K562 (cell line): ENCODE results near the gene CAPN8. TPM values are rescaled to one million over a fixed set of nuclear protein-coding genes. Genes with fewer than 3 reads are reported as not detected.

Experiments
- ADNP ChIP-seq: fragments of 200-800 bp; sonication (Bioruptor generic); IDR thresholded peaks from 2 replicates; pipeline ENCODE4 v1.6.1; 2016; ENCODE audit warnings: missing genetic modification characterization, missing compliant biosample characterization
- ELF2 ChIP-seq: fragments of 250-450 bp; sonication (Bioruptor Pico); IDR thresholded peaks from 2 replicates; pipeline ENCODE4 v1.5.0; 2021; ENCODE audit warnings: mild to moderate bottlenecking
- EP300 ChIP-seq: IDR thresholded peaks from 2 replicates; pipeline ENCODE4 v1.6.1; 2012; ENCODE audit warnings: low read length, improper control_type of control experiment
- GATAD2A ChIP-seq: fragments of 450-650 bp; IDR thresholded peaks from 2 replicates; pipeline ENCODE4 v1.6.1; 2017
- HINFP ChIP-seq: fragments of 450-650 bp; conservative IDR thresholded peaks from 2 replicates; pipeline ENCODE4 v1.6.1; 2016; ENCODE audit warnings: missing genetic modification characterization, low read depth, mild to moderate bottlenecking, control low read depth, missing compliant biosample characterization
- KDM1A ChIP-seq, 2 experiments: fragments of 450-650 bp; IDR thresholded peaks; 2 replicates each; pipeline ENCODE4 v1.6.1; 2016; ENCODE audit warnings: mild to moderate bottlenecking in 2 of 2
- KDM5B ChIP-seq: fragments of 200-600 bp; sonication (generic); IDR thresholded peaks from 2 replicates; pipeline ENCODE4 v1.6.1; 2012; ENCODE audit warnings: low read depth, mild to moderate bottlenecking, moderate library complexity, low read length, control low read depth, inconsistent platforms; ENCODE audit not compliant: insufficient replicate concordance
- RB1 ChIP-seq: fragments of 450-650 bp; IDR thresholded peaks from 2 replicates; pipeline ENCODE4 v1.6.1; 2017; ENCODE audit warnings: low read depth, mild to moderate bottlenecking
- SPI1 ChIP-seq: IDR thresholded peaks from 2 replicates; pipeline ENCODE4 v1.6.1; 2011; ENCODE audit warnings: low read depth, low read length, control low read depth, borderline replicate concordance
- THRB ChIP-seq: fragments of 450-650 bp; formaldehyde crosslinking; conservative IDR thresholded peaks from 2 replicates; pipeline ENCODE4 v1.4.0; 2022; ENCODE audit warnings: mild to moderate bottlenecking, missing genetic modification characterization
- TRIM28 ChIP-seq: fragments of 450-650 bp; IDR thresholded peaks from 2 replicates; pipeline ENCODE4 v1.6.1; 2017
- XRCC3 ChIP-seq: fragments of 450-650 bp; IDR thresholded peaks from 2 replicates; pipeline ENCODE4 v1.6.1; 2017; ENCODE audit warnings: mild to moderate bottlenecking, moderate library complexity
- ZFP30 ChIP-seq: fragments of 250-450 bp; sonication (Bioruptor Pico); IDR thresholded peaks from 2 replicates; pipeline ENCODE4 v1.8.0; 2022; ENCODE audit warnings: moderate library complexity, mild to moderate bottlenecking, inconsistent platforms, borderline replicate concordance
- polyA plus RNA-seq, 8 experiments: library from polyadenylated mRNA; depleted of rRNA in 4 of 8; stranded (reverse) in 5 of 8; unstranded in 3 of 8; fragments of >200 nt; fragmentation: Nextera tagmentation in 2 of 8; fragmentation: Illumina TruSeq in 1 of 8; extraction: Ambion mirVana in 2 of 8; extraction: Trizol in 1 of 8; gene quantifications; 2 replicates each; pipeline versions ENCODE4 v1.2.1 to v1.2.3, GENCODE V29; 2011 to 2014; ENCODE audit warnings: inconsistent platforms in 1 of 8, missing spikeins in 1 of 8
- total RNA-seq, 7 experiments: library from RNA; depleted of rRNA in 6 of 7; stranded (reverse); fragments of >200 nt in 6 of 7; fragmentation: Illumina TruSeq in 2 of 7; extraction: Trizol in 2 of 7; gene quantifications; 2 replicates each; pipeline versions ENCODE4 v1.2.1 to v1.2.3, GENCODE V29; 2011 to 2021; ENCODE audit warnings: low replicate concordance in 1 of 7
- TF ChIP-seq, protein P1 (sequence below), 2 experiments: fragments of 450-650 bp in 1 of 2; sonication (generic) in 1 of 2; formaldehyde crosslinking in 1 of 2; IDR thresholded peaks in 1 of 2; conservative IDR thresholded peaks in 1 of 2; 2 replicates each; pipeline versions ENCODE4 v1.6.1 to v1.8.1; 2016 to 2023; ENCODE audit warnings: mild to moderate bottlenecking in 2 of 2, moderate library complexity in 2 of 2, inconsistent platforms in 1 of 2, missing genetic modification reagents in 1 of 2
- TF ChIP-seq, protein P2 (sequence below), 2 experiments: fragments of 450-650 bp; conservative IDR thresholded peaks; 2 replicates each; pipeline ENCODE4 v1.6.1; 2017; ENCODE audit warnings: mild to moderate bottlenecking in 2 of 2, moderate library complexity in 2 of 2
- TF ChIP-seq, protein P3 (sequence below): sonication (generic); formaldehyde crosslinking; IDR thresholded peaks from 2 replicates; pipeline ENCODE4 v1.8.1; 2023; ENCODE audit warnings: mild to moderate bottlenecking, missing genetic modification reagents
- TF ChIP-seq, protein P4 (sequence below): sonication (generic); formaldehyde crosslinking; IDR thresholded peaks from 2 replicates; pipeline ENCODE4 v1.9.0; 2022; ENCODE audit warnings: mild to moderate bottlenecking, missing genetic modification reagents
- TF ChIP-seq, protein P5 (sequence below): fragments of 450-650 bp; IDR thresholded peaks from 2 replicates; pipeline ENCODE4 v1.6.1; 2014; ENCODE audit warnings: low read depth, mild to moderate bottlenecking, moderate library complexity, borderline replicate concordance

CAPN8 gene
- total and polyA plus RNA-seq, 9 of the 15 experiments (the other 6 are each of a cell fraction or from before 2014, with no cell fraction given): 0.06 TPM; not detected in 8

- TF ChIP-seq KDM1A (IDR thresholded peaks at IDR 0.05) (peak; percentile 79 to 82), SPI1 (peak; percentile 38; the same call in 1 of the 2 replicates), RB1 (no peak), XRCC3 (no peak), THRB (CRISPR knock-in tag) (peak; percentile 67; the same call in 1 of the 2 replicates), TRIM28 (no peak), EP300 (peak; percentile 63; the same call in 1 of the 2 replicates), HINFP (tag) (0 out of 2 replicates have a peak, but pooled peaks have one; percentile 14), ELF2 (CRISPR knock-in tag) (no peak), ZFP30 (CRISPR knock-in tag) (no peak), ADNP (tag) (0 out of 2 replicates have a peak, but pooled peaks have one; percentile 60), KDM5B (no peak), GATAD2A (peak; percentile 96)
- TF ChIP-seq, protein P1, sequence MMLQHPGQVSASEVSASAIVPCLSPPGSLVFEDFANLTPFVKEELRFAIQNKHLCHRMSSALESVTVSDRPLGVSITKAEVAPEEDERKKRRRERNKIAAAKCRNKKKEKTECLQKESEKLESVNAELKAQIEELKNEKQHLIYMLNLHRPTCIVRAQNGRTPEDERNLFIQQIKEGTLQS (IDR thresholded peaks at IDR 0.05): peak; percentile 99
- TF ChIP-seq, protein P1 (CRISPR knock-in tag; conservative IDR thresholded peaks at IDR 0.05): peak; percentile 99
- TF ChIP-seq, protein P2, sequence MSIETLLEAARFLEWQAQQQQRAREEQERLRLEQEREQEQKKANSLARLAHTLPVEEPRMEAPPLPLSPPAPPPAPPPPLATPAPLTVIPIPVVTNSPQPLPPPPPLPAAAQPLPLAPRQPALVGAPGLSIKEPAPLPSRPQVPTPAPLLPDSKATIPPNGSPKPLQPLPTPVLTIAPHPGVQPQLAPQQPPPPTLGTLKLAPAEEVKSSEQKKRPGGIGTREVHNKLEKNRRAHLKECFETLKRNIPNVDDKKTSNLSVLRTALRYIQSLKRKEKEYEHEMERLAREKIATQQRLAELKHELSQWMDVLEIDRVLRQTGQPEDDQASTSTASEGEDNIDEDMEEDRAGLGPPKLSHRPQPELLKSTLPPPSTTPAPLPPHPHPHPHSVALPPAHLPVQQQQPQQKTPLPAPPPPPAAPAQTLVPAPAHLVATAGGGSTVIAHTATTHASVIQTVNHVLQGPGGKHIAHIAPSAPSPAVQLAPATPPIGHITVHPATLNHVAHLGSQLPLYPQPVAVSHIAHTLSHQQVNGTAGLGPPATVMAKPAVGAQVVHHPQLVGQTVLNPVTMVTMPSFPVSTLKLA (conservative IDR thresholded peaks at IDR 0.05): peak; percentile 28 to 63; a peak in 3 of 4 replicates
- TF ChIP-seq, protein P3, sequence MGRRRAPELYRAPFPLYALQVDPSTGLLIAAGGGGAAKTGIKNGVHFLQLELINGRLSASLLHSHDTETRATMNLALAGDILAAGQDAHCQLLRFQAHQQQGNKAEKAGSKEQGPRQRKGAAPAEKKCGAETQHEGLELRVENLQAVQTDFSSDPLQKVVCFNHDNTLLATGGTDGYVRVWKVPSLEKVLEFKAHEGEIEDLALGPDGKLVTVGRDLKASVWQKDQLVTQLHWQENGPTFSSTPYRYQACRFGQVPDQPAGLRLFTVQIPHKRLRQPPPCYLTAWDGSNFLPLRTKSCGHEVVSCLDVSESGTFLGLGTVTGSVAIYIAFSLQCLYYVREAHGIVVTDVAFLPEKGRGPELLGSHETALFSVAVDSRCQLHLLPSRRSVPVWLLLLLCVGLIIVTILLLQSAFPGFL (CRISPR knock-in tag): 0 out of 2 replicates have a peak, but pooled peaks have one; percentile 42
- TF ChIP-seq, protein P4, sequence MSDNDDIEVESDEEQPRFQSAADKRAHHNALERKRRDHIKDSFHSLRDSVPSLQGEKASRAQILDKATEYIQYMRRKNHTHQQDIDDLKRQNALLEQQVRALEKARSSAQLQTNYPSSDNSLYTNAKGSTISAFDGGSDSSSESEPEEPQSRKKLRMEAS (CRISPR knock-in tag): no peak
- TF ChIP-seq, protein P5, sequence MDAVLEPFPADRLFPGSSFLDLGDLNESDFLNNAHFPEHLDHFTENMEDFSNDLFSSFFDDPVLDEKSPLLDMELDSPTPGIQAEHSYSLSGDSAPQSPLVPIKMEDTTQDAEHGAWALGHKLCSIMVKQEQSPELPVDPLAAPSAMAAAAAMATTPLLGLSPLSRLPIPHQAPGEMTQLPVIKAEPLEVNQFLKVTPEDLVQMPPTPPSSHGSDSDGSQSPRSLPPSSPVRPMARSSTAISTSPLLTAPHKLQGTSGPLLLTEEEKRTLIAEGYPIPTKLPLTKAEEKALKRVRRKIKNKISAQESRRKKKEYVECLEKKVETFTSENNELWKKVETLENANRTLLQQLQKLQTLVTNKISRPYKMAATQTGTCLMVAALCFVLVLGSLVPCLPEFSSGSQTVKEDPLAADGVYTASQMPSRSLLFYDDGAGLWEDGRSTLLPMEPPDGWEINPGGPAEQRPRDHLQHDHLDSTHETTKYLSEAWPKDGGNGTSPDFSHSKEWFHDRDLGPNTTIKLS: no peak
These were observed 41.9 kb upstream of the CAPN8 start (continued) for GRCh38 chr1:223707256-223708000.
